Kidney epithelial cell (primary cell): ENCODE data around the gene RPS23. TPM values are rescaled to one million over a fixed set of nuclear protein-coding genes. Genes with fewer than 3 reads are reported as not detected.
A peak's percentile ranks its signal among the peaks of the same experiment; 100 is the strongest.

Source experiments
- DNase-seq: peaks from one replicate; pipeline ENCODE4 v3.0.0-alpha.2; 2010; ENCODE audit warnings: low read depth
- H3K27me3 ChIP-seq: 2 replicates; pipeline ENCODE4 v1.6.0; 2011; ENCODE audit warnings: low read length; ENCODE audit not compliant: control insufficient read depth, insufficient read depth
- H3K36me3 ChIP-seq: 2 replicates; pipeline ENCODE4 v1.5.1; 2011; ENCODE audit warnings: low read length; ENCODE audit not compliant: control insufficient read depth, insufficient read depth
- H3K4me3 ChIP-seq: 2 replicates; pipeline ENCODE4 v1.5.1; 2011; ENCODE audit warnings: low read depth, mild to moderate bottlenecking, control low read depth, low read length
- CTCF ChIP-seq: IDR thresholded peaks from 2 replicates; pipeline ENCODE4 v1.5.1; 2011; ENCODE audit warnings: mild to moderate bottlenecking, moderate library complexity, low read length, control low read depth, inconsistent platforms; ENCODE audit not compliant: insufficient read depth, poor library complexity, severe bottlenecking
- total RNA-seq: library from RNA; depleted of rRNA; stranded (reverse); fragments of >200 nt; gene quantifications from 2 replicates; pipeline ENCODE4 v1.2.3, GENCODE V29; 2015

Gene RPS23
- total RNA-seq, 1 donor from 2014 or later, result 5,097 TPM

GRCh38 chr5:82246960-82247574 is 31.1 kb downstream of the RPS23 start:
- no peak overlapping the region for H3K4me3 ChIP-seq
- H3K36me3 ChIP-seq, result no peaks in the 10 kb centered on the region
- DNase-seq, result no peak
- no peaks in the 10 kb centered on the region for H3K27me3 ChIP-seq
- no peak for TF ChIP-seq CTCF

GRCh38 chr5:82244854-82245635 is 33.1 kb downstream of the RPS23 start:
- Histone ChIP-seq H3K36me3 (no peaks in the 10 kb centered on the region), H3K27me3 (no peaks in the 10 kb centered on the region), H3K4me3 (no peak overlapping the region)
- no peak for TF ChIP-seq CTCF
- no peak for DNase-seq

GRCh38 chr5:82244151-82244550 is 34.0 kb downstream of the RPS23 start:
- TF ChIP-seq CTCF, result no peak
- no peak overlapping the region for H3K4me3 ChIP-seq
- no peak for DNase-seq
- no peaks in the 10 kb centered on the region for H3K27me3 ChIP-seq
- no peaks in the 10 kb centered on the region for H3K36me3 ChIP-seq

- DNase-seq, result no peak
- TF ChIP-seq CTCF, result no peak
- H3K4me3 ChIP-seq, result no peak overlapping the region
Observed at GRCh38 chr5:82234885-82235284, 43.3 kb downstream of the RPS23 start.

GRCh38 chr5:82225525-82226172 is 52.5 kb downstream of the RPS23 start:
- peak; percentile 5 for DNase-seq
- Histone ChIP-seq H3K27me3 (no peaks in the 10 kb centered on the region), H3K36me3 (no peaks in the 10 kb centered on the region), H3K4me3 (no peak overlapping the region)
- peak; percentile 80 for TF ChIP-seq CTCF

More at GRCh38 chr5:82234885-82235284, 43.3 kb downstream of the RPS23 start:
- no peaks in the 10 kb centered on the region for H3K36me3 ChIP-seq
- H3K27me3 ChIP-seq, result no peaks in the 10 kb centered on the region
